ENCODE measurements around the gene MLEC. TPM values are rescaled to one million over a fixed set of nuclear protein-coding genes. Genes with fewer than 3 reads are reported as not detected.

MLEC gene
- total and polyA plus RNA-seq, 2 donors (not counting 1 experiment from before 2014, with no cell fraction given), result 56.4 to 120 TPM

GRCh38 chr12:120750806-120751205 lies 63.9 kb downstream of the MLEC start:
- Histone ChIP-seq H3K27ac (ENCODE audit: insufficient read depth, low read length) (no peak overlapping the region), H3K27me3 (ENCODE audit: control insufficient read depth, insufficient read depth, low read length) (no peaks in the 10 kb centered on the region), H3K36me3 (ENCODE audit: control insufficient read depth, insufficient read depth, low read length) (no peaks in the 10 kb centered on the region), H3K4me1 (ENCODE audit: control insufficient read depth, extremely low read depth, insufficient read depth, low read length) (no peaks in the 10 kb centered on the region), H2AFZ (ENCODE audit: low read length) (no peak overlapping the region), H3K9ac (ENCODE audit: insufficient read depth, low read length) (no peak overlapping the region), H3K79me2 (ENCODE audit: control insufficient read depth, insufficient read depth, low read length) (no peaks in the 10 kb centered on the region), H3K4me3 (replicated peaks in 1 of 4; ENCODE audit: control extremely low read depth in 1 of 4, insufficient read depth in 1 of 4, low read depth in 3 of 4, low read length in 4 of 4) (no peak overlapping the region), H3K4me2 (ENCODE audit: extremely low read depth, insufficient read depth, low read length) (no peak overlapping the region), H3K9me3 (ENCODE audit: control insufficient read depth, insufficient read depth, low read depth, low read length) (no peaks in the 10 kb centered on the region), H4K20me1 (ENCODE audit: control insufficient read depth, extremely low read depth, insufficient read depth, low read length) (no peaks in the 10 kb centered on the region)
- DNase-seq (ENCODE audit: low read depth in 2 of 2), result no peak
- TF ChIP-seq, protein P1, sequence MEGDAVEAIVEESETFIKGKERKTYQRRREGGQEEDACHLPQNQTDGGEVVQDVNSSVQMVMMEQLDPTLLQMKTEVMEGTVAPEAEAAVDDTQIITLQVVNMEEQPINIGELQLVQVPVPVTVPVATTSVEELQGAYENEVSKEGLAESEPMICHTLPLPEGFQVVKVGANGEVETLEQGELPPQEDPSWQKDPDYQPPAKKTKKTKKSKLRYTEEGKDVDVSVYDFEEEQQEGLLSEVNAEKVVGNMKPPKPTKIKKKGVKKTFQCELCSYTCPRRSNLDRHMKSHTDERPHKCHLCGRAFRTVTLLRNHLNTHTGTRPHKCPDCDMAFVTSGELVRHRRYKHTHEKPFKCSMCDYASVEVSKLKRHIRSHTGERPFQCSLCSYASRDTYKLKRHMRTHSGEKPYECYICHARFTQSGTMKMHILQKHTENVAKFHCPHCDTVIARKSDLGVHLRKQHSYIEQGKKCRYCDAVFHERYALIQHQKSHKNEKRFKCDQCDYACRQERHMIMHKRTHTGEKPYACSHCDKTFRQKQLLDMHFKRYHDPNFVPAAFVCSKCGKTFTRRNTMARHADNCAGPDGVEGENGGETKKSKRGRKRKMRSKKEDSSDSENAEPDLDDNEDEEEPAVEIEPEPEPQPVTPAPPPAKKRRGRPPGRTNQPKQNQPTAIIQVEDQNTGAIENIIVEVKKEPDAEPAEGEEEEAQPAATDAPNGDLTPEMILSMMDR (conservative IDR thresholded peaks at IDR 0.05 in 1 of 2, IDR thresholded peaks at IDR 0.05 in 1 of 2; ENCODE audit: low read depth in 1 of 2, low read length in 2 of 2), result no peak
- no peak for TF ChIP-seq EZH2 (IDR thresholded peaks at IDR 0.05; ENCODE audit: low read length, missing control alignments)

GRCh38 chr12:120751389-120751788 lies 64.4 kb downstream of the MLEC start:
- no peak for TF ChIP-seq EZH2 (IDR thresholded peaks at IDR 0.05; ENCODE audit: low read length, missing control alignments)
- TF ChIP-seq, protein P1 (conservative IDR thresholded peaks at IDR 0.05 in 1 of 2, IDR thresholded peaks at IDR 0.05 in 1 of 2; ENCODE audit: low read depth in 1 of 2, low read length in 2 of 2), result no peak
- Histone ChIP-seq H3K79me2 (ENCODE audit: control insufficient read depth, insufficient read depth, low read length) (no peaks in the 10 kb centered on the region), H3K4me2 (ENCODE audit: extremely low read depth, insufficient read depth, low read length) (no peak overlapping the region), H3K9ac (ENCODE audit: insufficient read depth, low read length) (no peak overlapping the region), H3K27me3 (ENCODE audit: control insufficient read depth, insufficient read depth, low read length) (no peaks in the 10 kb centered on the region), H2AFZ (ENCODE audit: low read length) (no peak overlapping the region), H3K4me1 (ENCODE audit: control insufficient read depth, extremely low read depth, insufficient read depth, low read length) (no peaks in the 10 kb centered on the region), H3K4me3 (replicated peaks in 1 of 4; ENCODE audit: control extremely low read depth in 1 of 4, insufficient read depth in 1 of 4, low read depth in 3 of 4, low read length in 4 of 4) (no peak overlapping the region), H3K36me3 (ENCODE audit: control insufficient read depth, insufficient read depth, low read length) (no peaks in the 10 kb centered on the region), H4K20me1 (ENCODE audit: control insufficient read depth, extremely low read depth, insufficient read depth, low read length) (no peaks in the 10 kb centered on the region), H3K27ac (ENCODE audit: insufficient read depth, low read length) (no peak overlapping the region), H3K9me3 (ENCODE audit: control insufficient read depth, insufficient read depth, low read depth, low read length) (no peaks in the 10 kb centered on the region)
- no peak for DNase-seq (ENCODE audit: low read depth in 2 of 2)

Other genes with a start within 250 kb of the MLEC start
- 455 and 512 TPM in 2 replicates for gene COX6A1, start 249.0 kb upstream of the MLEC start, total RNA-seq
- gene COX6A1, start 249.0 kb upstream of the MLEC start, polyA plus RNA-seq, result 312 and 427 TPM in 2 replicates
- gene TRIAP1, start 240.8 kb upstream of the MLEC start, total RNA-seq, result 26.5 and 29.6 TPM in 2 replicates
- 47.5 and 52.7 TPM in 2 replicates for gene TRIAP1, start 240.8 kb upstream of the MLEC start, polyA plus RNA-seq
- gene GATC, start 240.7 kb upstream of the MLEC start, total RNA-seq, result 18.2 and 22.3 TPM in 2 replicates
- 17.5 and 18.4 TPM in 2 replicates for gene GATC, start 240.7 kb upstream of the MLEC start, polyA plus RNA-seq
- 176 and 188 TPM in 2 replicates for gene SRSF9, start 217.4 kb upstream of the MLEC start, total RNA-seq
- 150 and 164 TPM in 2 replicates for gene SRSF9, start 217.4 kb upstream of the MLEC start, polyA plus RNA-seq
- gene DYNLL1, start 191.0 kb upstream of the MLEC start, total RNA-seq, result 222 and 289 TPM in 2 replicates
- gene DYNLL1, start 191.0 kb upstream of the MLEC start, polyA plus RNA-seq, result 616 and 638 TPM in 2 replicates
- gene COQ5, start 158.0 kb upstream of the MLEC start, total RNA-seq, result 31.8 and 38.5 TPM in 2 replicates
- gene COQ5, start 158.0 kb upstream of the MLEC start, polyA plus RNA-seq, result 32.1 and 39.1 TPM in 2 replicates
- gene RNF10, start 152.8 kb upstream of the MLEC start, total RNA-seq, result 93.0 and 174 TPM in 2 replicates
- 184 and 189 TPM in 2 replicates for gene RNF10, start 152.8 kb upstream of the MLEC start, polyA plus RNA-seq
- gene POP5, start 105.7 kb upstream of the MLEC start, total RNA-seq, result 25.7 and 28.6 TPM in 2 replicates
- 50.3 and 69.0 TPM in 2 replicates for gene POP5, start 105.7 kb upstream of the MLEC start, polyA plus RNA-seq
- under 0.01 TPM in 1 of 2 replicates, not detected in the other for gene CABP1, start 46.5 kb upstream of the MLEC start, total RNA-seq
- gene CABP1, start 46.5 kb upstream of the MLEC start, polyA plus RNA-seq, result 0.06 and 0.36 TPM in 2 replicates
- 22.9 and 29.1 TPM in 2 replicates for gene UNC119B, start 23.3 kb downstream of the MLEC start, total RNA-seq
- 29.1 and 31.2 TPM in 2 replicates for gene UNC119B, start 23.3 kb downstream of the MLEC start, polyA plus RNA-seq
- gene ACADS, start 38.7 kb downstream of the MLEC start, total RNA-seq, result 14.1 and 15.9 TPM in 2 replicates
- 4.2 and 4.5 TPM in 2 replicates for gene ACADS, start 38.7 kb downstream of the MLEC start, polyA plus RNA-seq
- gene SPPL3, start 217.2 kb downstream of the MLEC start, total RNA-seq, result 5.1 and 7.1 TPM in 2 replicates
- 41.4 and 42.6 TPM in 2 replicates for gene SPPL3, start 217.2 kb downstream of the MLEC start, polyA plus RNA-seq